Right lobe of liver (tissue), 6 donors: Measurements from ENCODE around the gene POP4. TPM values are rescaled to one million over a fixed set of nuclear protein-coding genes. Genes with fewer than 3 reads are reported as not detected.

Experiments used
- ATAC-seq, 4 donors: fragments of 200-7000 bp; cut with Tn5 transposase; one replicate each; pipeline ENCODE4 v1.9.1; 2020; ENCODE audit warnings: mild to moderate bottlenecking in 4 of 4, moderate library complexity in 4 of 4
- DNase-seq, 3 donors: peaks; one replicate each; pipeline ENCODE4 v3.0.0-alpha.2; 2020
- H3K27ac ChIP-seq, 3 donors: fragments of 200-600 bp; one replicate each; pipeline ENCODE4 v1.8.0; 2022
- H3K27me3 ChIP-seq, 2 donors: fragments of 200-600 bp; one replicate each; pipeline ENCODE4 v1.8.0; 2022
- H3K36me3 ChIP-seq, 4 donors: fragments of 200-600 bp; sonication (generic) in 1 of 4; one replicate each; pipeline versions ENCODE4 v1.5.1 to v1.8.0; 2017 to 2022; ENCODE audit warnings: control low read depth in 1 of 4
- H3K4me1 ChIP-seq, 4 donors: fragments of 200-600 bp; sonication (generic) in 1 of 4; one replicate each; pipeline versions ENCODE4 v1.5.1 to v1.8.0; 2017 to 2022; ENCODE audit warnings: control low read depth in 1 of 4
- H3K4me3 ChIP-seq, 3 donors: fragments of 200-600 bp; one replicate each; pipeline ENCODE4 v1.8.0; 2022
- H3K9me3 ChIP-seq, 4 donors: fragments of 200-600 bp; sonication (generic) in 1 of 4; one replicate each; pipeline versions ENCODE4 v1.5.1 to v1.8.0; 2017 to 2022; ENCODE audit warnings: control low read depth in 1 of 4
- POLR2A ChIP-seq: fragments of 450-650 bp; IDR thresholded peaks from one replicate; pipeline ENCODE4 v1.6.1; 2017; ENCODE audit warnings: antibody characterized with exemption, mild to moderate bottlenecking
- WGBS: methylation state at CpG from one replicate; pipeline ENCODE4 v1.1.6; 2018; ENCODE audit warnings: low coverage, low lambda C conversion rate; ENCODE audit not compliant: insufficient coverage; ENCODE audit errors: missing lambda C conversion rate; 5-methylcytosine and 5-hydroxymethylcytosine counted together
- intact Hi-C, 2 donors: fragments of 100-400 bp; cut with DNase I; formaldehyde crosslinking; loops; one replicate each; pipeline versions ENCODE4 v1.11.2 to v1.14.1; 2022
- total RNA-seq, 6 experiments: library from RNA; depleted of rRNA in 2 of 6; stranded (reverse); fragments of >200 nt in 2 of 6; fragmentation: NEBNext Ultra II Directional in 3 of 6; extraction: Animal tissue kit (Norgen Biotek cat#: 25700) in 3 of 6; gene quantifications; one replicate each; pipeline versions ENCODE4 v1.1.0 to v1.2.4, GENCODE V29; 2016 to 2023
- TF ChIP-seq, protein P1 (sequence below), 4 donors: fragments of 200-600 bp in 3 of 4; fragments of 450-650 bp in 1 of 4; IDR thresholded peaks; one replicate each; pipeline versions ENCODE4 v1.5.1 to v1.8.0; 2016 to 2022; ENCODE audit warnings: antibody characterized with exemption in 4 of 4, mild to moderate bottlenecking in 2 of 4
- donor health status: DM: no; HTN: yes; CAD: no.
- donor health status: DM: no; HTN: no; CAD: no.
- donor health status: DM: no; HTN: no; CAD: no.
- donor health status: DM: no; HTN: yes; CAD: no.
- donor health status: DM: no; HTN: yes; CAD: no.

The POP4 gene
- total RNA-seq, 6 experiments from 2014 or later = 28.5 to 58.5 (median 34.8) TPM

DNA sequence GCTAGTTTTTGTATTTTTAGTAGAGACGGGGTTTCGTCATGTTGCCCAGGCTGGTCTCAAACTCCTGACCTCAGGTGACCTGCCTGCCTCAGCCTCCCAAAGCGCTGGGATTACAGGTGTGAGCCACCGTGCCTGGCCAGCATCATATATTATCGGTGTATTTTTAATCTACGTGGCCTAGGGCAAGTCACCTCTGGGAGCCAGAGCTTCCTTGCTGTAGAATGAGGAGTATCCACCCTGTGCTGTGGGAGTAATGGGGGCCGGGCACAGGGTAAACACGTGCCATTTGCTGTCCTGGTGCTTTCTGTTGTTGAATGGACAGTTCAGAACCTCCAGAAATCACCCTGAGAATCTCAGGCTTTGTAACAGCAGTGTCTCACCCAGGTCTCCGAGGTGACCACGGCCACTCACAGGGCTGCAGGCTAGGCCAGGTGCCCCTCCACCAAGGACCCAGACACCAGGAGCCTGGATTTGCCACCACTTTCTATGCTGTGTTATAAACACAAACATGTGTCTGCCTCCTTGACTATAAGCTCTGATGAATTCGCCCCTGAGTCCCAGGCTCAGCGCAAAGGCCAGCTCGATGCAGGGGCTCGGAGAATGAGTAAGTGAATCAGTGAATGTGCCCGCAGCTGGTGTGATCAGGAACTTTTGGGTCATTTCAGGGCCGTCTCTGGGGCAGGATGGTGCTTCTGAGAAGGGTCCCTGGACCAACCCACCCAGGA, 22.7 kb downstream of the POP4 start:
- Histone ChIP-seq H3K9me3 (no peaks in the 10 kb centered on the region), H3K4me3 (no peak overlapping the region), H3K36me3 (no peaks in the 10 kb centered on the region), H3K4me1 (no peaks in the 10 kb centered on the region), H3K27me3 (no peaks in the 10 kb centered on the region), H3K27ac (no peak overlapping the region)
- TF ChIP-seq, protein P1, sequence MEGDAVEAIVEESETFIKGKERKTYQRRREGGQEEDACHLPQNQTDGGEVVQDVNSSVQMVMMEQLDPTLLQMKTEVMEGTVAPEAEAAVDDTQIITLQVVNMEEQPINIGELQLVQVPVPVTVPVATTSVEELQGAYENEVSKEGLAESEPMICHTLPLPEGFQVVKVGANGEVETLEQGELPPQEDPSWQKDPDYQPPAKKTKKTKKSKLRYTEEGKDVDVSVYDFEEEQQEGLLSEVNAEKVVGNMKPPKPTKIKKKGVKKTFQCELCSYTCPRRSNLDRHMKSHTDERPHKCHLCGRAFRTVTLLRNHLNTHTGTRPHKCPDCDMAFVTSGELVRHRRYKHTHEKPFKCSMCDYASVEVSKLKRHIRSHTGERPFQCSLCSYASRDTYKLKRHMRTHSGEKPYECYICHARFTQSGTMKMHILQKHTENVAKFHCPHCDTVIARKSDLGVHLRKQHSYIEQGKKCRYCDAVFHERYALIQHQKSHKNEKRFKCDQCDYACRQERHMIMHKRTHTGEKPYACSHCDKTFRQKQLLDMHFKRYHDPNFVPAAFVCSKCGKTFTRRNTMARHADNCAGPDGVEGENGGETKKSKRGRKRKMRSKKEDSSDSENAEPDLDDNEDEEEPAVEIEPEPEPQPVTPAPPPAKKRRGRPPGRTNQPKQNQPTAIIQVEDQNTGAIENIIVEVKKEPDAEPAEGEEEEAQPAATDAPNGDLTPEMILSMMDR (IDR thresholded peaks at IDR 0.05) = no peak
- TF ChIP-seq POLR2A = no peak
- WGBS = 76% methylated on average over 4 of the region's 16 CpGs
- DNase-seq (no peak), ATAC-seq (no peak)
- intact Hi-C loops = no loop called here

GRCh38 chr19:29629836-29630534, 23.9 kb downstream of the POP4 start:
- H3K27me3 ChIP-seq = no peaks in the 10 kb centered on the region
- H3K27ac ChIP-seq = no peak overlapping the region
- no peaks in the 10 kb centered on the region for H3K4me1 ChIP-seq
- WGBS = 79% methylated on average over 5 of the region's 5 CpGs
- intact Hi-C loops = no loop called here
- DNase-seq = no peak
- H3K36me3 ChIP-seq = no peaks in the 10 kb centered on the region
- ATAC-seq = no peak
- H3K9me3 ChIP-seq = no peaks in the 10 kb centered on the region
- no peak for TF ChIP-seq POLR2A
- TF ChIP-seq, protein P1 (IDR thresholded peaks at IDR 0.05) = no peak
- H3K4me3 ChIP-seq = no peak overlapping the region

DNA sequence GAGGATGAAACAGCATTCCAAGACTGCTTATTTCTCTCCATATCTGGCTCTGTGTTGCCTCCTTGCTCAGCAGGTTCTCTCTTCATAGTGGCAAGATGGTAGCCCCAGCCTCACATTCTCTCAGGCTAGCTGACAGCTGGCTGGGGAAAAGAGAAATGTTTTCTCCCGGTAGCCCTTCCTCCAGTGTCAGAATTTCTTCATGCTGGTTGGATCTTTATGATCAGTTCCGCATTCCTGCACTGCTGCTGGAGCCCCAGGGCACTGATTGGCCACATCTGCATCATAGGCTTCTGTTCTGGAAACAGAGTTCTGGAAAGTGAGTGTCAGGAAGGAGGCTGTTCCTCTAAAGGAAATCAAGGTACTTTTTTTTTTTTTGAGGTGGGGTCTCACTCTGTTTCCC, 24.6 kb downstream of the POP4 start:
- TF ChIP-seq, protein P1 (IDR thresholded peaks at IDR 0.05) = no peak
- no peak for TF ChIP-seq POLR2A
- H3K4me3 ChIP-seq = no peak overlapping the region

DNA sequence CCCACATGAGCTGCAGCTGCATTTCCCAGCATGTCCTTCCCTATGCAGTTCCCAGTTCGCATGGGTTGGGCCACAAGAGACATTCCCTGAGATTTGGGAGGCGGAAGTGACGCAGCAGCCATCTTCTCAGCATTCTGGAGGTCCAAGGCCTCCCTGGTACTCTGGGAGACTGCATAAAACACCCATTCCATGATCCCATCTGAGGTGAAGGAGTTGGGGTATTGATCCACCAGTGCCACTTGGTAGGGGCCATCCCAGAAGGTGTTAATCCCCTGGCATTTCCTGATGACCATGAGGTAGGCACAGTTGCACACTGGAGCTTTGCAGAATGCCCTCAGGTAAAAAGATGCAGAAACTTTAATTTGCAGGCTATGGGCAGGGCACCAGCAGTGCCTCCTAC, 25.4 kb downstream of the POP4 start:
- H3K27me3 ChIP-seq = no peaks in the 10 kb centered on the region
- H3K4me1 ChIP-seq = no peaks in the 10 kb centered on the region
- no peak overlapping the region for H3K27ac ChIP-seq
- no peaks in the 10 kb centered on the region for H3K9me3 ChIP-seq
- no peak overlapping the region for H3K4me3 ChIP-seq
- 100% methylated on average over 3 of the region's 3 CpGs for WGBS
- no peak for TF ChIP-seq POLR2A
- TF ChIP-seq, protein P1 (IDR thresholded peaks at IDR 0.05) = no peak
- DNase-seq = no peak
- no peak for ATAC-seq
- intact Hi-C loops = no loop called here
- H3K36me3 ChIP-seq = no peaks in the 10 kb centered on the region

More for the DNA sequence above, 24.6 kb downstream of the POP4 start:
- Histone ChIP-seq H3K27ac (no peak overlapping the region), H3K9me3 (no peaks in the 10 kb centered on the region), H3K4me1 (no peaks in the 10 kb centered on the region), H3K36me3 (no peaks in the 10 kb centered on the region), H3K27me3 (no peaks in the 10 kb centered on the region)
- 73% methylated on average over 2 of the region's 2 CpGs for WGBS
- ATAC-seq = no peak
- no peak for DNase-seq
- intact Hi-C loops = no loop called here
